HCT116 (cell line): ENCODE data around the gene SUPT16H.

Experiments
- JUND ChIP-seq: IDR thresholded peaks from 2 replicates; pipeline ENCODE4 v1.6.1; 2012
- POLR2A ChIP-seq: IDR thresholded peaks from 2 replicates; pipeline ENCODE4 v1.7.0; 2011; ENCODE audit warnings: borderline replicate concordance; ENCODE audit not compliant: insufficient read depth, insufficient read length; ENCODE audit errors: extremely low read depth
- TF ChIP-seq, protein P1 (sequence below), 3 experiments: fragments of 200-600 bp in 1 of 3; sonication (generic) in 1 of 3; IDR thresholded peaks in 2 of 3; conservative IDR thresholded peaks in 1 of 3; 2 replicates each; pipeline ENCODE4 v1.5.1; 2012 to 2017; ENCODE audit warnings: low read depth in 2 of 3, low read length in 2 of 3, antibody characterized with exemption in 1 of 3, borderline replicate concordance in 1 of 3, control low read depth in 1 of 3, mild to moderate bottlenecking in 1 of 3, mixed read lengths in 1 of 3, mixed run types in 1 of 3, moderate library complexity in 1 of 3; ENCODE audit not compliant: insufficient read depth in 1 of 3

DNA sequence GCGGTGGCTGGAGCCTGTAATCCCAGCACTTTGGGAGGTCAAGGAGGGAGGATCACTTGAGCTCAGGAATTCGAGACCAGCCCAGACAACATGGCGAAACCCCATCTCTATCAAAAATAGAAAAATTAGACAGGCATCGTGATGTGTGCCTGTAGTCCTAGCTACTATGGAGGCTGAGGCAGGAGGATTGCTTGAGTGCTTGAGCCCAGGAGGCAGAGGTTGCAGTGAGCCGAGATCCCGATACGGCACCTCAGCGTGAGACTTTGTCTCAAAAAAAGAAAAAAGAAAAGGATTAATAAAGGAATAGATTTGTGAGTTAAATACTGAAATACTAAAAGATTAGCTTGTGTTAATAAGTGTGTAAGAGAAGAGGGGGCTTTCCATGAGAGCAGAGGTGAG lies 74.6 kb downstream of the SUPT16H start:
- no peak for TF ChIP-seq JUND
- TF ChIP-seq, protein P1, sequence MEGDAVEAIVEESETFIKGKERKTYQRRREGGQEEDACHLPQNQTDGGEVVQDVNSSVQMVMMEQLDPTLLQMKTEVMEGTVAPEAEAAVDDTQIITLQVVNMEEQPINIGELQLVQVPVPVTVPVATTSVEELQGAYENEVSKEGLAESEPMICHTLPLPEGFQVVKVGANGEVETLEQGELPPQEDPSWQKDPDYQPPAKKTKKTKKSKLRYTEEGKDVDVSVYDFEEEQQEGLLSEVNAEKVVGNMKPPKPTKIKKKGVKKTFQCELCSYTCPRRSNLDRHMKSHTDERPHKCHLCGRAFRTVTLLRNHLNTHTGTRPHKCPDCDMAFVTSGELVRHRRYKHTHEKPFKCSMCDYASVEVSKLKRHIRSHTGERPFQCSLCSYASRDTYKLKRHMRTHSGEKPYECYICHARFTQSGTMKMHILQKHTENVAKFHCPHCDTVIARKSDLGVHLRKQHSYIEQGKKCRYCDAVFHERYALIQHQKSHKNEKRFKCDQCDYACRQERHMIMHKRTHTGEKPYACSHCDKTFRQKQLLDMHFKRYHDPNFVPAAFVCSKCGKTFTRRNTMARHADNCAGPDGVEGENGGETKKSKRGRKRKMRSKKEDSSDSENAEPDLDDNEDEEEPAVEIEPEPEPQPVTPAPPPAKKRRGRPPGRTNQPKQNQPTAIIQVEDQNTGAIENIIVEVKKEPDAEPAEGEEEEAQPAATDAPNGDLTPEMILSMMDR (IDR thresholded peaks at IDR 0.05 in 2 of 3, conservative IDR thresholded peaks at IDR 0.05 in 1 of 3; ENCODE audit: borderline replicate concordance in 1 of 3, insufficient read depth in 1 of 3, low read depth in 2 of 3, low read length in 2 of 3): no peak
- no peak for TF ChIP-seq POLR2A
